H1 (cell line): ENCODE data around the gene TANC1. TPM values are rescaled to one million over a fixed set of nuclear protein-coding genes. Genes with fewer than 3 reads are reported as not detected.

Source experiments
- BRCA1 ChIP-seq: IDR thresholded peaks from 2 replicates; pipeline ENCODE4 v1.6.1; 2012; ENCODE audit warnings: low read depth, low read length, improper control_type of control experiment
- CHD7 ChIP-seq: fragments of 300-600 bp; sonication (generic); IDR thresholded peaks from 2 replicates; pipeline ENCODE4 v1.7.1; 2012; ENCODE audit warnings: low read length, moderate library complexity, mild to moderate bottlenecking, inconsistent platforms; ENCODE audit not compliant: insufficient replicate concordance
- FOSL1 ChIP-seq: IDR thresholded peaks from 2 replicates; pipeline ENCODE4 v1.6.1; 2011; ENCODE audit warnings: mild to moderate bottlenecking, low read depth, low read length, moderate library complexity; ENCODE audit not compliant: insufficient read depth
- MAFK ChIP-seq: IDR thresholded peaks from 2 replicates; pipeline ENCODE4 v1.6.1; 2012; ENCODE audit warnings: low read depth, mild to moderate bottlenecking, improper control_type of control experiment, low read length
- TCF12 ChIP-seq: IDR thresholded peaks from 2 replicates; pipeline ENCODE4 v1.6.1; 2011; ENCODE audit warnings: low read depth, mild to moderate bottlenecking, low read length
- USF2 ChIP-seq: IDR thresholded peaks from 2 replicates; pipeline ENCODE4 v1.6.1; 2011; ENCODE audit warnings: low read length, improper control_type of control experiment
- ZNF274 ChIP-seq: IDR thresholded peaks from 2 replicates; pipeline ENCODE4 v1.7.0; 2012; ENCODE audit warnings: low read length, borderline replicate concordance; ENCODE audit errors: extremely low read depth
- polyA plus RNA-seq, 7 experiments: library from polyadenylated mRNA; depleted of rRNA in 3 of 7; stranded (reverse) in 5 of 7; unstranded in 2 of 7; fragments of >200 nt in 5 of 7; fragments of 200-250 nt in 2 of 7; gene quantifications; 1 replicate in 5 of 7; 2 replicates in 1 of 7; 4 replicates in 1 of 7; pipeline versions ENCODE4 v1.2.1 to v1.2.3, GENCODE V29; 2011 to 2013; ENCODE audit warnings: missing spikeins in 2 of 7, mixed read lengths in 2 of 7
- total RNA-seq: library from RNA; stranded (reverse); fragmentation: NEBNext Ultra II Directional; extraction: Animal tissue kit (Norgen Biotek cat#: 25700); gene quantifications from 2 replicates; pipeline ENCODE4 v1.2.1, GENCODE V29; 2021

Gene TANC1
- total and polyA plus RNA-seq, 2 of the 8 experiments (the other 6 are each of a cell fraction or from before 2014, with no cell fraction given) = 4.1 to 7.6 TPM

- TF ChIP-seq MAFK (no peak), ZNF274 (no peak), BRCA1 (no peak), FOSL1 (no peak), USF2 (no peak), TCF12 (no peak), CHD7 (no peak)
Measured at GRCh38 chr2:159034713-159035112, 66.3 kb downstream of the TANC1 start (continued).
